Peyer's patch (tissue), 4 donors: ENCODE data around the gene C11orf71.

Experiments
- POLR2A ChIP-seq, 2 donors: fragments of 450-650 bp; IDR thresholded peaks; one replicate each; pipeline ENCODE4 v1.5.1; 2017; ENCODE audit warnings: antibody characterized with exemption in 2 of 2, mild to moderate bottlenecking in 2 of 2, moderate library complexity in 2 of 2
- TF ChIP-seq, protein P1 (sequence below), 6 experiments: fragments of 450-650 bp in 4 of 6; fragments of 200-600 bp in 2 of 6; sonication (generic) in 1 of 6; IDR thresholded peaks; one replicate each; pipeline ENCODE4 v1.5.1; 2017 to 2019; ENCODE audit warnings: antibody characterized with exemption in 6 of 6, mild to moderate bottlenecking in 3 of 6, moderate library complexity in 1 of 6

DNA sequence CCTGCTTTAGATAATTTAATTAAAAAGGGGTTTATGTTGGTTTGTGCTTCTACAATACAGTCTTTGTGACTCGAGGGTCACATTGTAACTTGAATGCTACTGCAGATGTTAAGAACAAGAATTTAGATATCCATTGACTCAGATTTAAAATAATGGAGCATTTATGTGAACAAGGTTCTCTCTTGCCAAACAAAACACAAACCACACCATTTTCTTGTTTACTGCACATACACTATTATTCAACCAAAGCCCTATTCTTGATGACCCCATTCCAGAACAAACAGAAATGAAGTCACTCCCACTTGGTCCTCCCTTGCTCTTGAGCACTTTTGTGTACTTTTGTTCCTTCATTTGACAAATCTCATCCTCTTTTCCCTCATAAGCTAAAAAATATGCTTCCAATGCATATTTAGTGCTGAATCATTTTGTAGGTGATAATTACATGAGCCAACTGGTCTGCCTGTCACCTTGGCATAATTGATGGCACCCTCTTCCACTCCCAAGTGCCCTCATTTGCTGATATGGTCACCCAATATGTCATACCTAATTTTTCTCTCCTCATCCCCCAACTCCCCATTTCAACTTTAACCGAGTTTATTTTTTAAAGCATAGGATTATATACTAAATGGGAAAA lies 2.8 kb downstream of the C11orf71 start:
- TF ChIP-seq, protein P1, sequence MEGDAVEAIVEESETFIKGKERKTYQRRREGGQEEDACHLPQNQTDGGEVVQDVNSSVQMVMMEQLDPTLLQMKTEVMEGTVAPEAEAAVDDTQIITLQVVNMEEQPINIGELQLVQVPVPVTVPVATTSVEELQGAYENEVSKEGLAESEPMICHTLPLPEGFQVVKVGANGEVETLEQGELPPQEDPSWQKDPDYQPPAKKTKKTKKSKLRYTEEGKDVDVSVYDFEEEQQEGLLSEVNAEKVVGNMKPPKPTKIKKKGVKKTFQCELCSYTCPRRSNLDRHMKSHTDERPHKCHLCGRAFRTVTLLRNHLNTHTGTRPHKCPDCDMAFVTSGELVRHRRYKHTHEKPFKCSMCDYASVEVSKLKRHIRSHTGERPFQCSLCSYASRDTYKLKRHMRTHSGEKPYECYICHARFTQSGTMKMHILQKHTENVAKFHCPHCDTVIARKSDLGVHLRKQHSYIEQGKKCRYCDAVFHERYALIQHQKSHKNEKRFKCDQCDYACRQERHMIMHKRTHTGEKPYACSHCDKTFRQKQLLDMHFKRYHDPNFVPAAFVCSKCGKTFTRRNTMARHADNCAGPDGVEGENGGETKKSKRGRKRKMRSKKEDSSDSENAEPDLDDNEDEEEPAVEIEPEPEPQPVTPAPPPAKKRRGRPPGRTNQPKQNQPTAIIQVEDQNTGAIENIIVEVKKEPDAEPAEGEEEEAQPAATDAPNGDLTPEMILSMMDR (IDR thresholded peaks at IDR 0.05), result no peak
- no peak for TF ChIP-seq POLR2A (IDR thresholded peaks at IDR 0.05)
